NCI-H510A treated with DMSO at 0.1 percent for 48 hours (cell line): ENCODE measurements around the gene TMED6.

ENCODE experiments used
- DNase-seq: peaks from one replicate; lab custom pipeline; 2025; lab: John Stamatoyannopoulos, UW

TMED6 gene

GRCh38 chr16:69324013-69324531, 27.5 kb downstream of the TMED6 start:
- no peak for DNase-seq

- DNase-seq = no peak
Measured at GRCh38 chr16:69323415-69323814, 28.2 kb downstream of the TMED6 start.

GRCh38 chr16:69322343-69322742, 29.2 kb downstream of the TMED6 start:
- DNase-seq = no peak

- no peak for DNase-seq
Measured at GRCh38 chr16:69321080-69321479, 30.5 kb downstream of the TMED6 start.

GRCh38 chr16:69320740-69321073, 30.9 kb downstream of the TMED6 start:
- no peak for DNase-seq

- DNase-seq = no peak
Measured at GRCh38 chr16:69319826-69320739, 31.5 kb downstream of the TMED6 start.

- no peak for DNase-seq
Measured at GRCh38 chr16:69319381-69319780, 32.2 kb downstream of the TMED6 start.

- no peak for DNase-seq
Measured at GRCh38 chr16:69318911-69319289, 32.7 kb downstream of the TMED6 start.

GRCh38 chr16:69318177-69318910, 33.2 kb downstream of the TMED6 start:
- no peak for DNase-seq

- DNase-seq = no peak
Measured at GRCh38 chr16:69316595-69317034, 35.0 kb downstream of the TMED6 start.

- no peak for DNase-seq
Measured at GRCh38 chr16:69315486-69316311, 35.9 kb downstream of the TMED6 start.

GRCh38 chr16:69314534-69314933, 37.1 kb downstream of the TMED6 start:
- no peak for DNase-seq

- no peak for DNase-seq
Measured at GRCh38 chr16:69313469-69313868, 38.1 kb downstream of the TMED6 start.

- DNase-seq = no peak
Measured at GRCh38 chr16:69311533-69312387, 39.8 kb downstream of the TMED6 start.

- peak; percentile 85 for DNase-seq
Measured at GRCh38 chr16:69310653-69311532, 40.7 kb downstream of the TMED6 start, which contains the start of gene VPS4A. TSS of gene VPS4A (plus strand) at chr16:69311350. CDS start at chr16:69311512, 162 bp downstream.

GRCh38 chr16:69309316-69309715, 42.3 kb downstream of the TMED6 start:
- DNase-seq = no peak

GRCh38 chr16:69307856-69308255, 43.7 kb downstream of the TMED6 start:
- DNase-seq = no peak

- DNase-seq = no peak
Measured at GRCh38 chr16:69307091-69307490, 44.5 kb downstream of the TMED6 start.

- DNase-seq = no peak
Measured at GRCh38 chr16:69306031-69306430, 45.6 kb downstream of the TMED6 start.

- no peak for DNase-seq
Measured at GRCh38 chr16:69302301-69302700, 49.3 kb downstream of the TMED6 start.
